Rectal smooth muscle tissue (tissue), 1 donor: ENCODE results near the gene DECR2.
A peak's percentile ranks its signal among the peaks of the same experiment; 100 is the strongest.
"Not testable (repeated sequence)": the region's sequence is repeated elsewhere in the genome, so short reads cannot be mapped to it uniquely, and the experiment has no call there.

ENCODE experiments used
- H3K27ac ChIP-seq: one replicate; pipeline ENCODE4 v1.7.0; 2013; ENCODE audit warnings: low read depth, low read length, inconsistent platforms
- H3K27me3 ChIP-seq: one replicate; pipeline ENCODE4 v1.7.0; 2013; ENCODE audit warnings: low read length; ENCODE audit not compliant: control insufficient read depth, insufficient read depth
- H3K36me3 ChIP-seq: one replicate; pipeline ENCODE4 v1.7.0; 2013; ENCODE audit warnings: low read length; ENCODE audit not compliant: control insufficient read depth, insufficient read depth
- H3K4me1 ChIP-seq: one replicate; pipeline ENCODE4 v1.7.0; 2013; ENCODE audit warnings: low read length; ENCODE audit not compliant: control insufficient read depth, insufficient read depth
- H3K4me3 ChIP-seq: one replicate; pipeline ENCODE4 v1.7.0; 2013; ENCODE audit warnings: low read length
- H3K9ac ChIP-seq: one replicate; pipeline ENCODE4 v1.7.0; 2013; ENCODE audit warnings: low read length

The DECR2 gene

GRCh38 chr16:370979-371514, 30.6 kb upstream of the DECR2 start:
- Histone ChIP-seq H3K27ac (peak overlapping the region; percentile 4), H3K4me3 (peak overlapping the region; percentile 5), H3K9ac (no peak overlapping the region), H3K36me3 (peaks cover 31% of the 10 kb centered on the region), H3K4me1 (peaks cover 9% of the 10 kb centered on the region), H3K27me3 (no peaks in the 10 kb centered on the region)

DNA sequence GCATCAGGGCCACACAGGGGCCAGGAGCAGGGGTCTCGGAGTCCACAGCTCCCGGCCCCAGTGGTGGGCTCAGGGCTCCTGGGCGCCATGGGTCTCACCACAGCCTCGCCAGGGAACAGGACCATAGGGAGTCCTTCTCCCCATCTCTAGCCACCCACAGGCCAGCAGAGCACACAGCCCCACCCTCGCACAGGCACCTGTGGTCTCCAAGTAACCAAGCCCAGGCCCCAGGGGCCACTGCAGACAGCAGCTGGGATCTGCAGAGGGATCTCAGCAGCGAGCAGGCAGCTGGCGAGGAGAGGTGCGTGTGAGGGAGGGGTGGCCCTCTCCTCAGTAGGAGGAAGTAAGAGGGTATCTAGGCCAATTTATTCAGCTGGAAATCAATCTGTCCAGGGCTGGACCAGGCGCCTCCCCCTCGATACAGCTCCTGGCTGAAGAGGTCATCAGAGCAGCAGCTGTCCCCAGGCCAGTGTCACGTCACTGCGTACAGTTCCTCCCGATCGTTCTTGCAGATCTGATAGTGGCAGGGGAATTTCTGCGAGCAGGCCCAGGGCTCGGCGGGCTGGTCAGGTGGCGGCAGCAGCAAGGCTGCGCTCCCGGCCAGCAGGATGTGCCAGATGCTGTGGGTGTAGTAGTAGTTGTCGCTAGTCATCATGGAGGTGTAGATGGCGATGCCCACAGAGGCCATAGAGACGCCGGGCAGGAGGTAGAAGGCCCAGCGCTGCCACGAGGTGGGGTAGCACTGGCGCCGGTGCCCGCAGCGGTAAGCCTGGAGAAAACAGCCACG, 30.0 kb upstream of the DECR2 start:
- Histone ChIP-seq H3K27ac (no peak overlapping the region), H3K36me3 (peaks cover 34% of the 10 kb centered on the region), H3K4me3 (no peak overlapping the region), H3K9ac (no peak overlapping the region), H3K27me3 (no peaks in the 10 kb centered on the region), H3K4me1 (peaks cover 9% of the 10 kb centered on the region)

DNA sequence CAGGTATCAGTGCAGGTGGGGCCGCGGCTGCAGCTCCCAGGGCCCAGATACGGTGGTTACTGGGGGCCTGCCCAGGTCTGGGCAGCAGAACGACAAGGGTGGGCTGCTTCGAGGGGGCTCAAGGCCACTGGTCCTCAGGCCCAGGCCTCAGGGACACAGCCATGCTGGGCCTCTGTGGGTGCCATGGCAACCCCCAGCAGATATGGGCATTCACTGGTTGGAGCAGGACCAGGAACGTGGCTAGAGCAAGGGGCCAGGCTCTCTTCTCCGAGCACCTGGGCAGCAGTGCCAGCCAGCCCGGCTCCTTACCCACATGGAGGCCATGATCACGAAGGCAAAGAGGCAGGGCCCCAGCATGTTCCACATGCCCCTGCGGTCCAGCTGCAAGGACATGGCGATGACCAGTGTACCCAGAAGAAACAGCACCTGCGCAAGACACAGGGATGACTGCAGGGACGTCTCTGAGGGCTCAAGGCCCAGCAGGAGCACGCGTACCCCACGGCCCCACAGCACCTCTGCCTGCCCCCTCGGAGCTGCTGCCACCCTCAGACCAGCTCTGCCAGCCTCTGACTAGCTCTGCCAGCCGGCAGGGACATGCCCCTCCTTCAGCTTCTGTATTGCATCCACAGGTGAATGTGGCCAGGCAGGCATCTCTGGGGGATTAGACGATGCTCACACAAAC, 29.2 kb upstream of the DECR2 start:
- H3K9ac ChIP-seq: no peak overlapping the region
- H3K36me3 ChIP-seq: peaks cover 34% of the 10 kb centered on the region
- no peaks in the 10 kb centered on the region for H3K27me3 ChIP-seq
- no peak overlapping the region for H3K4me3 ChIP-seq
- no peak overlapping the region for H3K27ac ChIP-seq
- peaks cover 9% of the 10 kb centered on the region for H3K4me1 ChIP-seq

DNA sequence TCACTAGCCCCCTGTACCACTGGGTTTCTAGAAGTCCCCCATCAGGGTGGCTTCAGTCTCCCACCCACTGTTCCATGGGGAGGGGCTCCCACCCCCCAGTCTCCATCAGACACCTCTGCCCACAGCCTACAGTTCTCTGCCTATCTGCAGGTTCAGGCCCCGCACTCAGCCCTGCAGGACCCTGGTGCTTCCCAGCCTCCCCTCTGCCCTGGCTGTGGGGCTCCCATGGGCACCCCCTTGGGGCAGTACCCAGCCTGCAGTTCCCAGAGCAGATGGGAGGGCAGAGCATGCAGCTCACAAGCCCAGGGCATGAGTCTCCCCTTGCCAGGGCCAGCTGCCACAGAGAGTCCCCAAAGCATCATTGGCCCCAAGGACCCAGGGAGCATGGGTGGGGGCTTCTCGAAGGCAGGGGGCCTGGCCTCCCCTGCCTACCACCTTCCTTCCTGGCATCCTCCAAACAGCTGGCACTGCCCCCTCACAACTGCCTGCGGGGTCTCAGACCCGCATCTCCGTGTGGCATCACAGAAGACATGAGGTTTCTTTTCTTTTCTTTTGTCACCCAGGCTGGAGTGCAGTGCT, 28.6 kb upstream of the DECR2 start:
- no peak overlapping the region for H3K4me3 ChIP-seq
- H3K27ac ChIP-seq: no peak overlapping the region
- peaks cover 9% of the 10 kb centered on the region for H3K4me1 ChIP-seq
- no peak overlapping the region for H3K9ac ChIP-seq
- H3K27me3 ChIP-seq: no peaks in the 10 kb centered on the region
- peaks cover 27% of the 10 kb centered on the region for H3K36me3 ChIP-seq

GRCh38 chr16:373848-374615, 27.7 kb upstream of the DECR2 start:
- H3K27me3 ChIP-seq: no peaks in the 10 kb centered on the region

DNA sequence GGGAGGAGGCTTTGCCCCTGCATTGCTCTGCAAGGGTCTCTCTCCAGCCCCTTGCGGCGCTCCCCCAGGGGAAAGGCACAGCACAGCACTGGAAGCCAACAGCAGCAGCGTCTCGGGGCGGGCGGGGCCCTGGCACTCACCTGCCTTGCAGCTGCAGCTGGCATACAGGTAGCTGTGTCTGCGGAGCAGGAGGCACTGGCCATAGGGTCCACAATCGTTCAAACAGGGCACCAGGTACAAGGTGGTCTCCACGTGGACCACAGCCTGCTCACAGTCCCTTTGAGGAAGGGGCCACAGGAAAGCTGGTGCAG, 27.1 kb upstream of the DECR2 start:
- peaks cover 8% of the 10 kb centered on the region for H3K4me1 ChIP-seq
- H3K27me3 ChIP-seq: no peaks in the 10 kb centered on the region
- H3K9ac ChIP-seq: no peak overlapping the region
- H3K27ac ChIP-seq: no peak overlapping the region
- peaks cover 23% of the 10 kb centered on the region for H3K36me3 ChIP-seq
- no peak overlapping the region for H3K4me3 ChIP-seq

More at GRCh38 chr16:373848-374615, 27.7 kb upstream of the DECR2 start:
- peaks cover 23% of the 10 kb centered on the region for H3K36me3 ChIP-seq
- H3K4me1 ChIP-seq: peaks cover 9% of the 10 kb centered on the region
- no peak overlapping the region for H3K4me3 ChIP-seq
- no peak overlapping the region for H3K9ac ChIP-seq
- no peak overlapping the region for H3K27ac ChIP-seq

DNA sequence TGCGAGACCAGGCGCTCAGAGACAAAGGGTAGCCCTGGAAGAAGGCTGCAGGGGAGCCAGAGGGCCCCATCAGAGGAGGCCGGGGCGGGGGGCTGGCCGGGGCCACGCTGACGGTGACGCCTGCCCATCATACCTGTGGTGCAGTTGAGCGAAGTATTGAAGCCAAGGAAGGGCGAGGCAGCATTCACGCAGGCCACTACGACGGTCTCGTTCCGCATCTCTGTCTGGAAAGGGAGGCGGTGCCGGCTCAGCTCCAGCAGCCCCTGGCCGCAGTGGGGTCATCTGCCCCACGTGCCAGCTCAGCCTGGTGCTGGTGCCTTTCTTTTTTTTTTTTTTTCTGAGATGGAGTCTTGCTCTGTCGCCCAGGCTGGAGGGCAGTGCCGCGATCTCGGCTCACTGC, 26.5 kb upstream of the DECR2 start:
- Histone ChIP-seq H3K27me3 (no peaks in the 10 kb centered on the region), H3K9ac (no peak overlapping the region), H3K4me1 (peaks cover 4% of the 10 kb centered on the region), H3K27ac (no peak overlapping the region), H3K36me3 (peaks cover 23% of the 10 kb centered on the region), H3K4me3 (no peak overlapping the region)

DNA sequence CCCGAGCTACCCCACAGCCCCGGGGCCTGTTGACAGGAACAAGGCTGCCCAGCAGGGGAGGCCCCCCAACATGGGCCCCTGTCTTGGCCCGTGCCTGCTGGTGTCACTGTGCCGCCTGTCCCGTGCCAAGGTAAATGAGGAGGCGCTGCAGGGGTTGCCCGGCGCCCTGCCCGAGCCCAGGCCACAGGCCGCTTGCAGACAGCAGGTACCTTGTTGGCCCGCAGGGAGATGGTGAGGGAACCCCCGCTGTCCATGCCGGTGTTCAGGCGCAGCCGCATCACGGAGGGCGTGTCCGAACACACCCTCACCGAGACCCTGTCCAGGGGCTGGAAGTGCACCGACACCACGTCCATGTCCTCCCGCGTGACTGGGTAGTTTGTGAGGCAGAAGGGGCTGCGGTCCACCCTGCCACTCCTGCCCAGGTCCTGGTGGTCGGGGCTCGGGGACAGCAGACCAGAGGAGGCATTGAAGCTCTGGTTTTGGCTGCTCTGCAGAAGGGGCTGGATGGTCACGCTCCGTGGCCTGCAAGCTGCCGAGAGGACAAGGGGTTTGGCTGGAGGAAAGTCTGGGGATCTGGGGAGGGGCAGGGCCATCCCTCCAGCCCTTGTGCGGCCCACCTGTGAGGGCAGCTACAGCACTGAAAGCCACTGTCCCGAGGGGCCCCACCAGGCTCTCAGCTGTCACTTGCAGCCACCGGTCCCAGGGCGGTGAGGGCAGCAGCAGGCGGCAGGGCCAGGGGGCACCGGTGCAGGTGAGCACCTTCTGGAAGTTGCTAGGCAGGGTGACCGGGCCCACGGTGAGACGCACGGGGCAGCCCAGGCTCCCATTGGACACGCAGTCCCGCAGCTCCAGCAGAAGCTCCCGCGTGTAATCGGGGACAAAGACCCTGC, 25.5 kb upstream of the DECR2 start:
- Histone ChIP-seq H3K9ac (no peak overlapping the region), H3K27me3 (no peaks in the 10 kb centered on the region), H3K36me3 (peaks cover 23% of the 10 kb centered on the region), H3K27ac (no peak overlapping the region), H3K4me1 (peaks cover 2% of the 10 kb centered on the region), H3K4me3 (no peak overlapping the region)

DNA sequence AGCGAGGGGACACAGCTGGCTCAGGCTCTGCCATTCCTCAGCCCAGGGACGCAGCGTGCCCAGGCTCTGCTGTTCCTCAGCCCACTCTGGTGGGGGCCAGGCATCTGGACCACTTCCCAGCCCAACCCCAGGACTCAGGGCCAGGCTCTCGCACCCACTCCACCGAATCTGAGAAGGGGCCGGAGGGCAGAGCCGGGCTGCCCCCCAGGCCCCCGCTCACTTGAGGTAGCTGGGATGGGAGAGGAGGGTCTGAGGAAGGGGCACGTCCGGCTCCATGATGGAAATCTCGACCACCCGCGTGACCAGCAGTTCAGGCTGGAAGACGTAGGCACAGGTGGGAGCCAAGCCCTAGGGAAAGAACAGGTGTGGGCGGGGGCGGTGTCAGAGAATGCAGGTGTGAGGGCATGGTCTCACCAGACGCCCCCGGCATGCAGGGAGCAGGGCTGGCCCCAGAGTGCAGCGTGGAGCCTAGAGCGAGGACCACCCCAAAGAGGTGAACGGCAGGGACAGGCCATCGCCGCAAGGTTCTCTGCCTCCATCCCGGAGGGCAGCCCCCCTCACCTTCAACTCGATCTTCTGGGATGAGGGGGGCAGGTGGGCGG, 24.8 kb upstream of the DECR2 start:
- H3K4me1 ChIP-seq: peaks cover 2% of the 10 kb centered on the region
- no peak overlapping the region for H3K9ac ChIP-seq
- H3K27ac ChIP-seq: no peak overlapping the region
- no peak overlapping the region for H3K4me3 ChIP-seq
- peaks cover 22% of the 10 kb centered on the region for H3K36me3 ChIP-seq
- H3K27me3 ChIP-seq: no peaks in the 10 kb centered on the region

GRCh38 chr16:377419-377951, 24.2 kb upstream of the DECR2 start:
- H3K27ac ChIP-seq: no peak overlapping the region
- H3K9ac ChIP-seq: no peak overlapping the region
- peaks cover 21% of the 10 kb centered on the region for H3K36me3 ChIP-seq
- peaks cover 2% of the 10 kb centered on the region for H3K4me1 ChIP-seq
- no peak overlapping the region for H3K4me3 ChIP-seq
- H3K27me3 ChIP-seq: no peaks in the 10 kb centered on the region

GRCh38 chr16:378113-378820, 23.4 kb upstream of the DECR2 start:
- H3K27me3 ChIP-seq, H3K9ac ChIP-seq, H3K4me1 ChIP-seq, H3K4me3 ChIP-seq, H3K27ac ChIP-seq: not testable (repeated sequence)
- peaks cover 17% of the 10 kb centered on the region for H3K36me3 ChIP-seq
